DND-41 (cell line): Measurements from ENCODE around the gene LCE2B.

Experiments
- EZH2 ChIP-seq: IDR thresholded peaks from 3 replicates; pipeline ENCODE4 v1.6.1; 2012; ENCODE audit warnings: borderline replicate concordance, low read depth, mild to moderate bottlenecking, moderate library complexity, low read length, inconsistent platforms; ENCODE audit not compliant: severe bottlenecking
- TF ChIP-seq, protein P1 (sequence below): IDR thresholded peaks from 2 replicates; pipeline ENCODE4 v1.5.1; 2012; ENCODE audit warnings: borderline replicate concordance, low read length, moderate library complexity, mild to moderate bottlenecking; ENCODE audit not compliant: poor library complexity, severe bottlenecking; ENCODE audit errors: extremely low read depth

DNA sequence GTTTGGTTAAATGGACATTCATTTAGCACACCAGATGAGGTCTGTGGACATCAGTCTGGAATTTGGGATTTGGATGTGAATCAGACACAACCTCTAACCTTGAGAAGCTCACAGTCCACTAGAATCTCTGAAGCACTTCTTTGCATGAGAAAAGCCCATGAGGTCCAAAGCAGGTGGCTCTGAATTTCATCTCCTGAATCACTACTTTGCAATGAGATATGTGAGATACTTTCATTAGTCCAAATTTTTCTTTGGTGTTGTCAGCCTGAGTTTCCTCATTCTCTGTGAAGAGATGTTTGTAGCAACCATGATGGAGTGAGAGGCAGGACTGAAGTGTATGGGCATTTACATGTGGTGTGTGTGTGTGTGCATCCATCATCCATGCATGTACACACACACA lies 39.3 kb upstream of the LCE2B start:
- no peak for TF ChIP-seq EZH2
- TF ChIP-seq, protein P1, sequence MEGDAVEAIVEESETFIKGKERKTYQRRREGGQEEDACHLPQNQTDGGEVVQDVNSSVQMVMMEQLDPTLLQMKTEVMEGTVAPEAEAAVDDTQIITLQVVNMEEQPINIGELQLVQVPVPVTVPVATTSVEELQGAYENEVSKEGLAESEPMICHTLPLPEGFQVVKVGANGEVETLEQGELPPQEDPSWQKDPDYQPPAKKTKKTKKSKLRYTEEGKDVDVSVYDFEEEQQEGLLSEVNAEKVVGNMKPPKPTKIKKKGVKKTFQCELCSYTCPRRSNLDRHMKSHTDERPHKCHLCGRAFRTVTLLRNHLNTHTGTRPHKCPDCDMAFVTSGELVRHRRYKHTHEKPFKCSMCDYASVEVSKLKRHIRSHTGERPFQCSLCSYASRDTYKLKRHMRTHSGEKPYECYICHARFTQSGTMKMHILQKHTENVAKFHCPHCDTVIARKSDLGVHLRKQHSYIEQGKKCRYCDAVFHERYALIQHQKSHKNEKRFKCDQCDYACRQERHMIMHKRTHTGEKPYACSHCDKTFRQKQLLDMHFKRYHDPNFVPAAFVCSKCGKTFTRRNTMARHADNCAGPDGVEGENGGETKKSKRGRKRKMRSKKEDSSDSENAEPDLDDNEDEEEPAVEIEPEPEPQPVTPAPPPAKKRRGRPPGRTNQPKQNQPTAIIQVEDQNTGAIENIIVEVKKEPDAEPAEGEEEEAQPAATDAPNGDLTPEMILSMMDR = no peak
